Measurements from ENCODE around the gene ATP6V1A.
A peak's percentile ranks its signal among the peaks of the same experiment; 100 is the strongest.

The ATP6V1A gene

DNA sequence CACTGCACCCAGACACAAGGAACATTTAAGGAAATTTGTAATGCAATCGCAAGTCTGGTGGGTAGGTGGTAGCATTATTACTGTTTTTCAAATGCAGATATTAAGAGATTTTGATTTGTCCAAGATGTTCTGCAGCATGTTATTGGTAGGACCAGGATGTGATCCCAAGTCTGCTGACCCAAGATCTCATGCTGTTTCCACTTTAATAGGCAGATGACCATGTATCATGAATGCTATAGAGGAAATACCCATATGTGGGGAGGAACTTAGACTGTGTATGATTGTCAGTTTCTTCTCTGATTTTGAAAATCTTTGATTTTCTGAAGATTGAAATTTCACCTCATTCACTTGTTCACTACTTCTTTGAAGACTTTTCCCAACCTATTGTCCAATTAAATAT is 28.7 kb downstream of the ATP6V1A start:
- TF ChIP-seq CTCF (IDR thresholded peaks at IDR 0.05; ENCODE audit: extremely low read depth, insufficient read depth, missing control alignments): no peak
- no peak for DNase-seq (ENCODE audit: low spot score)
- in situ Hi-C loops (cut with MboI; ENCODE audit: low pct_unique_long_range_greater_than_20kb, low sequenced_read_pairs, unreplicated experiment): no loop called here

DNA sequence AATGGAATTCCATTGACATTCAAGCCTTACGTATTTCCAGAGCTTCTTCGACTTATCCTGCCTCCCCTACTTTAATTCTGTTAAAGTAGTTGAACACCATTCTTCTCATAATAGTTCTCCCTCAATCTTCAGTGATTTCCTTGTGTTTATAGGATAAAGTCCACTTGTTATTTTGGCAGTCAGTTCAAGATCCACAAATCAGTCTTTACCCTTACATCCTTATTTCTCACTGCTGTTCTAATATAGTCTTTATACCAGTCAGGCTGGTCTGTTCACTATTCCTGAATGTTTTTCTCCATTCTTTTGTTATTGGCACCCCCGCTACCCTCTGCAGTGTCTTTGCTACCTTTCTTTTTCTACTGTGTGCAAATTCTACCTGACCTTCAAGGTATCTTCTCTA is 29.7 kb downstream of the ATP6V1A start:
- in situ Hi-C loops (cut with MboI; ENCODE audit: low pct_unique_long_range_greater_than_20kb, low sequenced_read_pairs, unreplicated experiment): no loop called here
- TF ChIP-seq CTCF (IDR thresholded peaks at IDR 0.05; ENCODE audit: extremely low read depth, insufficient read depth, missing control alignments): no peak
- DNase-seq (ENCODE audit: low spot score): no peak

DNA sequence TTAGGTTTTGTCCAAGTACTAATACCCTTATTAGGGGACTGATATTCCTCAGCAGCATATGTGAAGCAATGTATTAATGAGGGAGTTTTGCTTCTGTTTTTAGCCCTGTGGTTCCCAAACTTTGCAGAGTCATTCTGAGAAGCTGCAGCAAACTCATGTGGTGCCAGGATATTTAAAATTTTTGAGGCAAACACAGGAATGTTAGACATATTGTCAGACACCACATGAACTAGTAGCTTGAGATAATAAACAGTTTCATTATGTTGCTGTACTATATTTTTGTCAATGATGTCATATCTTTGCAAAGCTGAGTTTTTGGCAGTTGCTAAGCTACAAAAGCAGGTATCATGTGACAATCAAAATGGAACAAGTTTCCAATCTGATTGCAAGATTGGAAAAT is 36.6 kb downstream of the ATP6V1A start:
- DNase-seq (ENCODE audit: low spot score): peak; percentile 61
- TF ChIP-seq CTCF (IDR thresholded peaks at IDR 0.05; ENCODE audit: extremely low read depth, insufficient read depth, missing control alignments): no peak
- in situ Hi-C loops (cut with MboI; ENCODE audit: low pct_unique_long_range_greater_than_20kb, low sequenced_read_pairs, unreplicated experiment): no loop called here

GRCh38 chr3:113783980-113784379 is 37.1 kb downstream of the ATP6V1A start:
- TF ChIP-seq CTCF (IDR thresholded peaks at IDR 0.05; ENCODE audit: extremely low read depth, insufficient read depth, missing control alignments): no peak
- in situ Hi-C loops (cut with MboI; ENCODE audit: low pct_unique_long_range_greater_than_20kb, low sequenced_read_pairs, unreplicated experiment): no loop called here
- DNase-seq (ENCODE audit: low spot score): no peak

DNA sequence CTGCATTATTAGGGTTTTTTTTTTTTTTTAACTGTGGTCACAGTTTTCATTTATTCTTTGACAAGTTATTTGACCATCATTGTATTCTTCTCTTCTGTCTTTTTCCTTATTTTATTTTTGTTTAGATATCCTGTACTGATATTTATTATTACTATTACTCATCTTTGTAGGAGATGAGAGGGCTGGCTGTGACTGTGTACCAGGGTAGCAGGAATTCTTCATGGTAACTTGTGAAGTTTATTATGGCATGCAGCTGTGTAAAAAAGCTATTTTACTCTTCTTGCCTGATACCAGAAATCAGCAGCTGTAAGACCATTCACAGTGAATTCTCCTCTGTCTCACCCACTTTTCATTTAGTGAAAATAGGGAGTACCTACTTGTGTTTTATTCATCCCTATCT is 44.5 kb downstream of the ATP6V1A start:
- TF ChIP-seq CTCF (IDR thresholded peaks at IDR 0.05; ENCODE audit: extremely low read depth, insufficient read depth, missing control alignments): no peak
- in situ Hi-C loops (cut with MboI; ENCODE audit: low pct_unique_long_range_greater_than_20kb, low sequenced_read_pairs, unreplicated experiment): no loop called here
- no peak for DNase-seq (ENCODE audit: low spot score)

GRCh38 chr3:113794526-113794925 is 47.7 kb downstream of the ATP6V1A start:
- no peak for TF ChIP-seq CTCF (IDR thresholded peaks at IDR 0.05; ENCODE audit: extremely low read depth, insufficient read depth, missing control alignments)
- in situ Hi-C loops (cut with MboI; ENCODE audit: low pct_unique_long_range_greater_than_20kb, low sequenced_read_pairs, unreplicated experiment): no loop called here
- no peak for DNase-seq (ENCODE audit: low spot score)

DNA sequence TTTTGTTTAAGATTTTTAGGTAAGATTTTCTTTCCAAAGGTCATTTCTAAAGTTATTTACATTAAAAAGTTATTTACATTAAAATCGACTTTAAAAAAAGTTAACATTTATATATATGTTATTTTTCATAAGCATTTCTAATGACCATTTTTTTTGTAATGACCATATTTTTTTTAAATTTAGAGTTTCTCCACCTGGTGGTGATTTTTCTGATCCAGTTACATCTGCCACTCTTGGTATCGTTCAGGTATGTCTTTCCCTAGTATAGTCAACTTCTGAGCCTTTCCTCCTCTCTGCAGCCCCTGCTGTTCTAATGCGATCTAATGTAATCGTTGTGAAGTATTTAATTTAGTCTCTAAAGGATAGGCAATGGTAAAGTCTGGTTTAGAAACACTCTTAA is 48.9 kb downstream of the ATP6V1A start:
- DNase-seq (ENCODE audit: low spot score): no peak
- in situ Hi-C loops (cut with MboI; ENCODE audit: low pct_unique_long_range_greater_than_20kb, low sequenced_read_pairs, unreplicated experiment): no loop called here
- TF ChIP-seq CTCF (IDR thresholded peaks at IDR 0.05; ENCODE audit: extremely low read depth, insufficient read depth, missing control alignments): no peak
